K562 (cell line): ENCODE data around the gene BBOX1. TPM values are rescaled to one million over a fixed set of nuclear protein-coding genes. Genes with fewer than 3 reads are reported as not detected.

Experiments
- ATAC-seq: fragments of 200-7000 bp; cut with Tn5 transposase; 3 replicates; pipeline ENCODE4 v1.9.1; 2020; ENCODE audit warnings: moderate library complexity
- BruUV-seq: library from RNA; stranded (reverse); fragments of 400-500 nt; replicated peaks from 2 replicates; lab custom pipeline; 2021; lab: Mats Ljungman, UMichigan
- CTCF ChIA-PET: fragments of 300-600 bp; formaldehyde crosslinking; extraction: SDS; loops from one replicate; lab custom pipeline; 2021; ENCODE audit warnings: low intra/inter-chr PET ratio; lab: Yijun Ruan, JAX
- POLR2A ChIA-PET: fragments of 300-600, 350-650 bp; sonication (Branson Sonifier 250); formaldehyde crosslinking; extraction: SDS; loops from one replicate; lab custom pipeline; 2021; ENCODE audit warnings: antibody characterized with exemption, inconsistent platforms; lab: Yijun Ruan, JAX
- DNase-seq, 4 experiments: peaks; one replicate each; pipeline versions ENCODE4 v3.0.0 to v3.0.0-alpha.2; 2011 to 2018; ENCODE audit warnings: low spot score in 3 of 4, mixed read lengths in 3 of 4; ENCODE audit errors: extremely low read depth in 1 of 4
- FAIRE-seq: peaks from 2 replicates; lab custom pipeline; 2011; peaks lifted over from hg19 to GRCh38; lab: Jason Lieb, UNC
- H2AFZ ChIP-seq: 2 replicates; pipeline ENCODE4 v1.6.0; 2011; ENCODE audit warnings: low read depth, low read length, control low read depth, inconsistent platforms
- H3K27ac ChIP-seq: fragments of 200-600 bp; 3 replicates; pipeline ENCODE4 v1.8.0; 2011; ENCODE audit warnings: low read depth, mild to moderate bottlenecking, control low read depth, inconsistent platforms, low read length, moderate library complexity, mixed read lengths; ENCODE audit errors: extremely low read depth
- H3K27me3 ChIP-seq, 2 experiments: fragments of 300-600 bp in 1 of 2; 2 replicates in 1 of 2; 3 replicates in 1 of 2; pipeline versions ENCODE4 v1.6.0 to v1.8.0; 2011; ENCODE audit warnings: inconsistent platforms in 2 of 2, low read length in 2 of 2, mild to moderate bottlenecking in 1 of 2, mixed read lengths in 1 of 2, moderate library complexity in 1 of 2; ENCODE audit not compliant: control insufficient read depth in 2 of 2, insufficient read depth in 2 of 2
- H3K36me3 ChIP-seq: fragments of 300-600 bp; 3 replicates; pipeline ENCODE4 v1.8.0; 2011; ENCODE audit warnings: mild to moderate bottlenecking, low read length, inconsistent platforms; ENCODE audit not compliant: control insufficient read depth, insufficient read depth
- H3K4me1 ChIP-seq, 2 experiments: fragments of 200-600 bp in 1 of 2; replicated peaks in 1 of 2; 2 replicates in 1 of 2; 3 replicates in 1 of 2; pipeline versions ENCODE4 v1.5.1 to v1.8.0; 2011; ENCODE audit warnings: inconsistent platforms in 2 of 2, low read length in 2 of 2, mild to moderate bottlenecking in 1 of 2, mixed read lengths in 1 of 2, moderate library complexity in 1 of 2; ENCODE audit not compliant: control insufficient read depth in 2 of 2, insufficient read depth in 2 of 2
- H3K4me2 ChIP-seq: 2 replicates; pipeline ENCODE4 v1.6.1; 2011; ENCODE audit warnings: low read length, control low read depth, inconsistent platforms, mixed read lengths; ENCODE audit not compliant: insufficient read depth
- H3K4me3 ChIP-seq: fragments of 200-600 bp; sonication (generic), shearing (Covaris generic); 2 replicates; pipeline ENCODE4 v1.5.1; 2016; ENCODE audit warnings: control low read depth, inconsistent platforms
- H3K79me2 ChIP-seq: fragments of 200-600 bp; 3 replicates; pipeline ENCODE4 v1.8.0; 2011; ENCODE audit warnings: low read length, inconsistent platforms; ENCODE audit not compliant: control insufficient read depth, insufficient read depth
- H3K9ac ChIP-seq, 2 experiments: 2 replicates each; pipeline versions ENCODE4 v1.6.0 to v1.6.1; 2011; ENCODE audit warnings: low read depth in 2 of 2, low read length in 2 of 2, control low read depth in 1 of 2, inconsistent platforms in 1 of 2, mild to moderate bottlenecking in 1 of 2, mixed read lengths in 1 of 2; ENCODE audit not compliant: insufficient read depth in 1 of 2
- H3K9me1 ChIP-seq: one replicate; pipeline ENCODE4 v1.6.0; 2011; ENCODE audit warnings: inconsistent platforms, mild to moderate bottlenecking, low read length, moderate library complexity; ENCODE audit not compliant: control insufficient read depth, insufficient read depth
- H3K9me3 ChIP-seq: replicated peaks from 2 replicates; pipeline ENCODE4 v1.5.1; 2011; ENCODE audit warnings: low read depth, low read length, inconsistent platforms; ENCODE audit not compliant: control insufficient read depth, insufficient read depth
- H4K20me1 ChIP-seq: replicated peaks from 2 replicates; pipeline ENCODE4 v1.6.1; 2011; ENCODE audit warnings: low read length, inconsistent platforms, mixed read lengths; ENCODE audit not compliant: control insufficient read depth, insufficient read depth
- BRF1 ChIP-seq: IDR thresholded peaks from 3 replicates; pipeline ENCODE4 v1.6.1; 2011; ENCODE audit warnings: borderline replicate concordance, mild to moderate bottlenecking; ENCODE audit not compliant: insufficient read length; ENCODE audit errors: extremely low read depth
- CHCHD3 ChIP-seq: fragments of 250-450 bp; sonication (Bioruptor Pico); IDR thresholded peaks from 2 replicates; pipeline ENCODE4 v2.1.2; 2022; ENCODE audit warnings: mild to moderate bottlenecking
- DLX4 ChIP-seq: fragments of 250-450 bp; sonication (Bioruptor Pico); IDR thresholded peaks from 2 replicates; pipeline ENCODE4 v1.6.1; 2021; ENCODE audit warnings: mild to moderate bottlenecking
- FOXK1 ChIP-seq: sonication (generic); formaldehyde crosslinking; IDR thresholded peaks from 2 replicates; pipeline ENCODE4 v1.8.0; 2022; ENCODE audit warnings: missing genetic modification reagents, mild to moderate bottlenecking, borderline replicate concordance
- GMEB1 ChIP-seq: fragments of 250-450 bp; sonication (Bioruptor Pico); IDR thresholded peaks from 2 replicates; pipeline ENCODE4 v1.4.0; 2020; ENCODE audit warnings: mild to moderate bottlenecking
- NCOA1 ChIP-seq: fragments of 450-650 bp; IDR thresholded peaks from 2 replicates; pipeline ENCODE4 v1.6.1; 2016; ENCODE audit warnings: low read depth
- NCOA6 ChIP-seq: fragments of 450-650 bp; IDR thresholded peaks from 2 replicates; pipeline ENCODE4 v1.6.1; 2017; ENCODE audit warnings: mild to moderate bottlenecking
- RBBP5 ChIP-seq: fragments of 200-600 bp; sonication (generic); IDR thresholded peaks from 2 replicates; pipeline ENCODE4 v1.6.1; 2012; ENCODE audit warnings: borderline replicate concordance, mild to moderate bottlenecking, low read length, control low read depth, inconsistent platforms; ENCODE audit not compliant: insufficient read depth, poor library complexity, severe bottlenecking
- ZBTB17 ChIP-seq: fragments of 450-650 bp; formaldehyde crosslinking; IDR thresholded peaks from 2 replicates; pipeline ENCODE4 v1.4.0; 2020; ENCODE audit warnings: mild to moderate bottlenecking
- ZBTB33 ChIP-seq: sonication (generic); formaldehyde crosslinking; IDR thresholded peaks from 2 replicates; pipeline ENCODE4 v1.8.1; 2023; ENCODE audit warnings: mild to moderate bottlenecking, missing genetic modification reagents
- ZBTB5 ChIP-seq: fragments of 450-650 bp; IDR thresholded peaks from 2 replicates; pipeline ENCODE4 v1.6.1; 2017; ENCODE audit warnings: antibody characterized with exemption
- ZFP30 ChIP-seq: fragments of 250-450 bp; sonication (Bioruptor Pico); IDR thresholded peaks from 2 replicates; pipeline ENCODE4 v1.8.0; 2022; ENCODE audit warnings: moderate library complexity, mild to moderate bottlenecking, inconsistent platforms, borderline replicate concordance
- ZNF133 ChIP-seq: fragments of 250-450 bp; sonication (Bioruptor Pico); IDR thresholded peaks from 2 replicates; pipeline ENCODE4 v1.4.0; 2020; ENCODE audit warnings: mild to moderate bottlenecking
- WGBS: fragments of 100-300 bp; shearing (Covaris generic); methylation state at CpG from one replicate; pipeline ENCODE4 v1.1.6; 2016; ENCODE audit warnings: low coverage, mixed read lengths; ENCODE audit not compliant: insufficient coverage; ENCODE audit errors: missing lambda C conversion rate; 5-methylcytosine and 5-hydroxymethylcytosine counted together
- in situ Hi-C: fragments of 300-500 bp; cut with MboI; formaldehyde crosslinking; loops from 4 replicates; pipeline ENCODE4 v1.15.0; 2018; ENCODE audit warnings: inconsistent platforms, mixed read lengths
- intact Hi-C: fragments of 100-400 bp; cut with micrococcal nuclease; formaldehyde crosslinking; loops from 2 replicates; pipeline ENCODE4 v1.14.2; 2022
- polyA plus RNA-seq, 8 experiments: library from polyadenylated mRNA; depleted of rRNA in 4 of 8; stranded (reverse) in 5 of 8; unstranded in 3 of 8; fragments of >200 nt; fragmentation: Nextera tagmentation in 2 of 8; fragmentation: Illumina TruSeq in 1 of 8; extraction: Ambion mirVana in 2 of 8; extraction: Trizol in 1 of 8; gene quantifications; 2 replicates each; pipeline versions ENCODE4 v1.2.1 to v1.2.3, GENCODE V29; 2011 to 2014; ENCODE audit warnings: inconsistent platforms in 1 of 8, missing spikeins in 1 of 8
- total RNA-seq, 7 experiments: library from RNA; depleted of rRNA in 6 of 7; stranded (reverse); fragments of >200 nt in 6 of 7; fragmentation: Illumina TruSeq in 2 of 7; extraction: Trizol in 2 of 7; gene quantifications; 2 replicates each; pipeline versions ENCODE4 v1.2.1 to v1.2.3, GENCODE V29; 2011 to 2021; ENCODE audit warnings: low replicate concordance in 1 of 7

The BBOX1 gene
- total and polyA plus RNA-seq, 9 of the 15 experiments (the other 6 are each of a cell fraction or from before 2014, with no cell fraction given) = not detected

GRCh38 chr11:27020751-27021150 is 19.9 kb upstream of the BBOX1 start (continued):
- TF ChIP-seq NCOA1 = no peak

- no peak overlapping the region for H2AFZ ChIP-seq
- no peak overlapping the region for H3K4me3 ChIP-seq
- in situ Hi-C loops = no loop called here
- FAIRE-seq (no peak), ATAC-seq (no peak), DNase-seq (no peak)
- no peaks in the 10 kb centered on the region for H4K20me1 ChIP-seq
- H3K79me2 ChIP-seq = no peaks in the 10 kb centered on the region
- H3K9me1 ChIP-seq = no peaks in the 10 kb centered on the region
- no peak overlapping the region for H3K27ac ChIP-seq
- H3K27me3 ChIP-seq = no peaks in the 10 kb centered on the region
- ChIA-PET POLR2A (interaction anchor here (1.0 kb wide), 1 partner anchor 9 kb away, joined by 3 read pairs; no protein-coding TSS in a partner anchor), CTCF (no interaction called here)
- WGBS = 0% methylated on average over 1 of the region's 1 CpG
- intact Hi-C loops = no loop called here
- H3K4me2 ChIP-seq = no peak overlapping the region
- H3K4me1 ChIP-seq = no peaks in the 10 kb centered on the region
- no TSS peak for BruUV-seq
- H3K9ac ChIP-seq = no peak overlapping the region
- H3K9me3 ChIP-seq = no peaks in the 10 kb centered on the region
- H3K36me3 ChIP-seq = no peaks in the 10 kb centered on the region
- no peak for TF ChIP-seq ZBTB33 (CRISPR knock-in tag)
- no peak for TF ChIP-seq ZNF133 (CRISPR knock-in tag)
- TF ChIP-seq NCOA6 = no peak
- TF ChIP-seq BRF1 = no peak
- TF ChIP-seq ZFP30 (CRISPR knock-in tag) = no peak
- no peak for TF ChIP-seq GMEB1 (CRISPR knock-in tag)
- no peak for TF ChIP-seq ZBTB5
- TF ChIP-seq RBBP5 = no peak
- no peak for TF ChIP-seq FOXK1 (CRISPR knock-in tag)
- no peak for TF ChIP-seq DLX4 (CRISPR knock-in tag)
- no peak for TF ChIP-seq ZBTB17 (CRISPR knock-in tag)
- TF ChIP-seq CHCHD3 (CRISPR knock-in tag) = no peak
Measured at GRCh38 chr11:27022659-27023251, 17.9 kb upstream of the BBOX1 start.
